Testis (tissue), 3 donors: Measurements from ENCODE around the gene ACYP1. TPM values are rescaled to one million over a fixed set of nuclear protein-coding genes. Genes with fewer than 3 reads are reported as not detected.

Experiments used
- DNase-seq: peaks from one replicate; pipeline ENCODE4 v3.0.0-alpha.2; 2019
- H3K27ac ChIP-seq, 2 donors: fragments of 200-600 bp; sonication (generic); one replicate each; pipeline ENCODE4 v1.5.1; 2019
- H3K27me3 ChIP-seq: fragments of 200-600 bp; sonication (generic); one replicate; pipeline ENCODE4 v1.5.1; 2019
- H3K36me3 ChIP-seq: fragments of 200-600 bp; sonication (generic); one replicate; pipeline ENCODE4 v1.5.1; 2017; ENCODE audit warnings: low read depth; ENCODE audit errors: missing control alignments
- H3K4me1 ChIP-seq: fragments of 200-600 bp; sonication (generic); one replicate; pipeline ENCODE4 v1.5.1; 2019
- H3K4me3 ChIP-seq, 2 donors: fragments of 200-600 bp; sonication (generic); one replicate each; pipeline ENCODE4 v1.5.1; 2017 to 2019
- H3K9me3 ChIP-seq: fragments of 200-600 bp; sonication (generic); one replicate; pipeline ENCODE4 v1.5.1; 2017
- POLR2A ChIP-seq: fragments of 450-650 bp; IDR thresholded peaks from one replicate; pipeline ENCODE4 v1.6.1; 2017; ENCODE audit warnings: antibody characterized with exemption, mild to moderate bottlenecking, moderate library complexity
- WGBS, 2 donors: methylation state at CpG; one replicate each; pipeline ENCODE4 v1.1.5; 2018; 5-methylcytosine and 5-hydroxymethylcytosine counted together
- intact Hi-C: fragments of 100-400 bp; cut with DNase I; formaldehyde crosslinking; loops from one replicate; pipeline ENCODE4 v1.15.1; 2023; ENCODE audit warnings: low total_unique reads
- polyA plus RNA-seq: library from polyadenylated mRNA; stranded (reverse); fragments of 350-450 nt; fragmentation: Illumina TruSeq; extraction: RNeasy Lipid Tissue Mini Kit (QIAGEN cat#74804); gene quantifications from one replicate; pipeline ENCODE4 v1.2.3, GENCODE V29; 2014; ENCODE audit warnings: low read depth, low replicate concordance; ENCODE audit not compliant: insufficient read depth
- small RNA-seq, 2 donors: library from RNA; depleted of rRNA; stranded (forward); fragments of <200 nt; gene quantifications; one replicate each; pipeline ENCODE3, GENCODE V24; 2016
- total RNA-seq, 2 donors: library from RNA; depleted of rRNA; stranded (reverse); fragments of >200 nt; gene quantifications; one replicate each; pipeline ENCODE4 v1.2.3, GENCODE V29; 2016
- TF ChIP-seq, protein P1 (sequence below), 3 experiments: fragments of 450-650 bp in 2 of 3; fragments of 200-600 bp in 1 of 3; sonication (generic) in 1 of 3; IDR thresholded peaks; one replicate each; pipeline ENCODE4 v1.5.1; 2016 to 2019; ENCODE audit warnings: antibody characterized with exemption in 3 of 3, mild to moderate bottlenecking in 2 of 3, moderate library complexity in 1 of 3

The ACYP1 gene
- total and polyA plus RNA-seq, 3 donors from 2014 or later: 20.1 to 38.8 (median 24.4) TPM

- no peaks in the 10 kb centered on the region for H3K9me3 ChIP-seq
- WGBS, 2 donors: 5 to 6% methylated on average over 15 to 18 of the region's 18 CpGs
- no peaks in the 10 kb centered on the region for H3K27me3 ChIP-seq
- peaks cover 10% of the 10 kb centered on the region for H3K4me1 ChIP-seq
- H3K27ac ChIP-seq: peak overlapping the region; percentile 80 to 88
- H3K36me3 ChIP-seq: no peaks in the 10 kb centered on the region
- no peak for DNase-seq
- intact Hi-C loops: no loop called here
- no peak for TF ChIP-seq POLR2A
- TF ChIP-seq, protein P1, sequence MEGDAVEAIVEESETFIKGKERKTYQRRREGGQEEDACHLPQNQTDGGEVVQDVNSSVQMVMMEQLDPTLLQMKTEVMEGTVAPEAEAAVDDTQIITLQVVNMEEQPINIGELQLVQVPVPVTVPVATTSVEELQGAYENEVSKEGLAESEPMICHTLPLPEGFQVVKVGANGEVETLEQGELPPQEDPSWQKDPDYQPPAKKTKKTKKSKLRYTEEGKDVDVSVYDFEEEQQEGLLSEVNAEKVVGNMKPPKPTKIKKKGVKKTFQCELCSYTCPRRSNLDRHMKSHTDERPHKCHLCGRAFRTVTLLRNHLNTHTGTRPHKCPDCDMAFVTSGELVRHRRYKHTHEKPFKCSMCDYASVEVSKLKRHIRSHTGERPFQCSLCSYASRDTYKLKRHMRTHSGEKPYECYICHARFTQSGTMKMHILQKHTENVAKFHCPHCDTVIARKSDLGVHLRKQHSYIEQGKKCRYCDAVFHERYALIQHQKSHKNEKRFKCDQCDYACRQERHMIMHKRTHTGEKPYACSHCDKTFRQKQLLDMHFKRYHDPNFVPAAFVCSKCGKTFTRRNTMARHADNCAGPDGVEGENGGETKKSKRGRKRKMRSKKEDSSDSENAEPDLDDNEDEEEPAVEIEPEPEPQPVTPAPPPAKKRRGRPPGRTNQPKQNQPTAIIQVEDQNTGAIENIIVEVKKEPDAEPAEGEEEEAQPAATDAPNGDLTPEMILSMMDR (IDR thresholded peaks at IDR 0.05): no peak
- peak overlapping the region; percentile 75 to 82 for H3K4me3 ChIP-seq
Measured at GRCh38 chr14:75003250-75004027, 60.4 kb downstream of the ACYP1 start.

Small RNA genes lying within 50 kb of the gene (small RNA-seq; reads per million reads assigned to genes)
- gene RNU6-689P: 0 reads per million in 2 donors

Other genes starting within 250 kb of the ACYP1 start
- under 1 TPM; 0.06 to 0.08 TPM for gene PROX2, start 187.9 kb downstream of the ACYP1 start, total RNA-seq
- 0.08 TPM for gene PROX2, start 187.9 kb downstream of the ACYP1 start, polyA plus RNA-seq
- gene DLST, start 182.1 kb downstream of the ACYP1 start, total RNA-seq: 10 to 100 TPM; 82.0 to 98.1 TPM
- gene DLST, start 182.1 kb downstream of the ACYP1 start, polyA plus RNA-seq: 82.8 TPM
- 10 to 100 TPM; 22.5 to 22.9 TPM for gene RPS6KL1, start 140.8 kb downstream of the ACYP1 start, total RNA-seq
- 41.8 TPM for gene RPS6KL1, start 140.8 kb downstream of the ACYP1 start, polyA plus RNA-seq
- gene PGF, start 108.4 kb downstream of the ACYP1 start, total RNA-seq: 10 to 100 TPM in 1 of 2 donors, 1 to 10 TPM in 1; 6.5 to 11.5 TPM
- gene PGF, start 108.4 kb downstream of the ACYP1 start, polyA plus RNA-seq: 5.4 TPM
- gene EIF2B2, start 61.1 kb downstream of the ACYP1 start, total RNA-seq: 10 to 100 TPM; 39.4 to 40.4 TPM
- 124 TPM for gene EIF2B2, start 61.1 kb downstream of the ACYP1 start, polyA plus RNA-seq
- gene MLH3, start 12.6 kb downstream of the ACYP1 start, total RNA-seq: 10 to 100 TPM; 31.8 to 36.2 TPM
- 21.5 TPM for gene MLH3, start 12.6 kb downstream of the ACYP1 start, polyA plus RNA-seq
- gene ZC2HC1C, start 5.6 kb upstream of the ACYP1 start, total RNA-seq: 10 to 100 TPM; 35.2 to 63.5 TPM
- gene ZC2HC1C, start 5.6 kb upstream of the ACYP1 start, polyA plus RNA-seq: 233 TPM
- 100 to 1,000 TPM; 120 to 125 TPM for gene NEK9, start 63.0 kb upstream of the ACYP1 start, total RNA-seq
- 86.6 TPM for gene NEK9, start 63.0 kb upstream of the ACYP1 start, polyA plus RNA-seq
- 100 to 1,000 TPM; 255 to 334 TPM for gene TMED10, start 112.6 kb upstream of the ACYP1 start, total RNA-seq
- 417 TPM for gene TMED10, start 112.6 kb upstream of the ACYP1 start, polyA plus RNA-seq
- 10 to 100 TPM; 44.2 to 66.1 TPM for gene FOS, start 214.8 kb upstream of the ACYP1 start, total RNA-seq
- 247 TPM for gene FOS, start 214.8 kb upstream of the ACYP1 start, polyA plus RNA-seq